ENCODE results near the gene GAS2L2.

GRCh38 chr17:35694906-35695305 lies 58.1 kb downstream of the GAS2L2 start:
- TF ChIP-seq CTCF (IDR thresholded peaks at IDR 0.05; ENCODE audit: poor library complexity, severe bottlenecking) = no peak
- no peak for TF ChIP-seq POLR2AphosphoS5 (IDR thresholded peaks at IDR 0.05)
- TF ChIP-seq TAF1 (IDR thresholded peaks at IDR 0.05; ENCODE audit: low read depth) = no peak
- no peak for TF ChIP-seq SMC3 (conservative IDR thresholded peaks at IDR 0.05; ENCODE audit: poor library complexity)

All from neural cell (in vitro differentiated cells).